Motor neuron (in vitro differentiated cells): Measurements from ENCODE around the gene SOBP. TPM values are rescaled to one million over a fixed set of nuclear protein-coding genes. Genes with fewer than 3 reads are reported as not detected.

Experiments
- ATAC-seq, 8 experiments: fragments of 200-7000 bp; cut with Tn5 transposase; replicated peaks in 6 of 8; 2 replicates each; pipeline ENCODE4 v1.8.0; 2021; ENCODE audit warnings: mild to moderate bottlenecking in 8 of 8, moderate library complexity in 8 of 8
- H3K27ac ChIP-seq, 2 donors: fragments of 250-450 bp; sonication (Bioruptor Pico); 2 replicates each; pipeline ENCODE4 v1.9.0; 2021; ENCODE audit warnings: antibody characterized with exemption in 2 of 2, mild to moderate bottlenecking in 2 of 2, moderate library complexity in 1 of 2
- H3K4me1 ChIP-seq, 2 donors: fragments of 250-450 bp; sonication (Bioruptor Pico); replicated peaks in 1 of 2; 2 replicates each; pipeline ENCODE4 v1.6.1; 2021; ENCODE audit warnings: antibody characterized with exemption in 2 of 2, mild to moderate bottlenecking in 2 of 2, moderate library complexity in 1 of 2
- H3K4me3 ChIP-seq, 5 donors: fragments of 250-450 bp; sonication (Bioruptor Pico); 2 replicates each; pipeline ENCODE4 v1.9.0; 2021; ENCODE audit warnings: antibody characterized with exemption in 5 of 5, mild to moderate bottlenecking in 5 of 5, moderate library complexity in 4 of 5
- WGBS, 10 experiments: fragments of 450-650 bp; shearing (Covaris generic); methylation state at CpG; one replicate each; pipeline ENCODE4 v1.0.0; 2022; 5-methylcytosine and 5-hydroxymethylcytosine counted together
- in situ Hi-C, 9 experiments: fragments of 400-800 bp; cut with MboI; loops; one replicate each; pipeline ENCODE4 v1.15.0; 2021; ENCODE audit warnings: low sequenced_read_pairs in 9 of 9, low pct_unique_long_range_greater_than_20kb in 2 of 9; ENCODE audit not compliant: unreplicated experiment in 9 of 9
- total RNA-seq, 8 experiments: library from RNA; unstranded; fragments of 300-600 nt; gene quantifications; 2 replicates each; pipeline versions ENCODE4 v1.2.3 to v1.2.4, GENCODE V29; 2022

Gene SOBP
- total RNA-seq, 8 experiments from 2014 or later: 1.2 to 42.5 (median 9.6) TPM

- peak in 5 of 8 experiments; percentile 24 to 60 (median 31) for ATAC-seq
- in situ Hi-C loops: loop anchor here in 2 of 9 experiments (25.0 kb wide), 1 partner anchor 147 kb away; no protein-coding TSS in a partner anchor
- peak overlapping the region; percentile 76 to 77 for H3K27ac ChIP-seq
- 34 to 80% (median 56%) methylated on average over 1 to 12 of the region's 13 CpGs; no CpG with 5 or more reads in 3 of the 10 experiments for WGBS, 10 experiments
- no peak overlapping the region for H3K4me3 ChIP-seq
- peaks cover 40 to 43% of the 10 kb centered on the region in 2 donors for H3K4me1 ChIP-seq
Measured at GRCh38 chr6:107689951-107690642, 200.2 kb downstream of the SOBP start.

GRCh38 chr6:107690643-107691061 is 200.7 kb downstream of the SOBP start:
- ATAC-seq: peak in 7 of 8 experiments; percentile 39 to 77 (median 62)
- 6 to 45% (median 30%) methylated on average over 1 to 6 of the region's 6 CpGs; no CpG with 5 or more reads in 3 of the 10 experiments for WGBS, 10 experiments
- Histone ChIP-seq H3K27ac (peak overlapping the region; percentile 76 to 77), H3K4me1 (peaks cover 40 to 43% of the 10 kb centered on the region in 2 donors), H3K4me3 (no peak overlapping the region)
- in situ Hi-C loops: loop anchor here in 2 of 9 experiments (25.0 kb wide), 1 partner anchor 147 kb away; no protein-coding TSS in a partner anchor

GRCh38 chr6:107691062-107691751 is 201.3 kb downstream of the SOBP start:
- in situ Hi-C loops: loop anchor here in 2 of 9 experiments (25.0 kb wide), 1 partner anchor 146 kb away; no protein-coding TSS in a partner anchor
- Histone ChIP-seq H3K4me3 (no peak overlapping the region), H3K4me1 (peaks cover 40 to 43% of the 10 kb centered on the region in 2 donors), H3K27ac (peak overlapping the region; percentile 76 to 77)
- ATAC-seq: peak in 7 of 8 experiments; percentile 62 to 88 (median 83)
- WGBS, 10 experiments: 0 to 33% (median 13%) methylated on average over 1 to 4 of the region's 12 CpGs; no CpG with 5 or more reads in 4 of the 10 experiments

GRCh38 chr6:107692351-107692750 is 202.4 kb downstream of the SOBP start:
- peaks cover 40 to 43% of the 10 kb centered on the region in 2 donors for H3K4me1 ChIP-seq
- no peak overlapping the region for H3K4me3 ChIP-seq
- ATAC-seq: peak in 3 of 8 experiments; percentile 9 to 22 (median 22)
- H3K27ac ChIP-seq: no peak overlapping the region
- 40 to 76% (median 68%) methylated on average over 1 to 3 of the region's 3 CpGs; no CpG with 5 or more reads in 2 of the 10 experiments for WGBS, 10 experiments
- in situ Hi-C loops: loop anchor here in 2 of 9 experiments (25.0 kb wide), 1 partner anchor 145 kb away; no protein-coding TSS in a partner anchor

GRCh38 chr6:107695061-107695720 is 205.3 kb downstream of the SOBP start:
- no peak for ATAC-seq
- no peak overlapping the region for H3K27ac ChIP-seq
- H3K4me3 ChIP-seq: no peak overlapping the region
- H3K4me1 ChIP-seq: peaks cover 26 to 30% of the 10 kb centered on the region in 2 donors
- 90 to 100% (median 92%) methylated on average over 2 of the region's 2 CpGs; no CpG with 5 or more reads in 7 of the 10 experiments for WGBS, 10 experiments
- in situ Hi-C loops: loop anchor here in 2 of 9 experiments (25.0 kb wide), 1 partner anchor 142 kb away; no protein-coding TSS in a partner anchor

- Histone ChIP-seq H3K4me1 (peaks cover 10 to 14% of the 10 kb centered on the region in 2 donors), H3K27ac (no peak overlapping the region), H3K4me3 (no peak overlapping the region)
- in situ Hi-C loops: loop anchor here in 2 of 9 experiments (25.0 kb wide), 1 partner anchor 140 kb away; no protein-coding TSS in a partner anchor
- WGBS, 10 experiments: 0 to 100% (median 71%) methylated on average over 1 to 5 of the region's 5 CpGs; no CpG with 5 or more reads in 1 of the 10 experiments
- ATAC-seq: no peak
Measured at GRCh38 chr6:107697682-107698081, 207.8 kb downstream of the SOBP start.

GRCh38 chr6:107698146-107698545 is 208.2 kb downstream of the SOBP start:
- in situ Hi-C loops: loop anchor here in 2 of 9 experiments (25.0 kb wide), 1 partner anchor 139 kb away; no protein-coding TSS in a partner anchor
- WGBS, 10 experiments: 14 to 100% (median 84%) methylated on average over 1 to 3 of the region's 4 CpGs; no CpG with 5 or more reads in 1 of the 10 experiments
- no peak for ATAC-seq
- Histone ChIP-seq H3K27ac (no peak overlapping the region), H3K4me1 (peaks cover 11 to 15% of the 10 kb centered on the region in 2 donors), H3K4me3 (no peak overlapping the region)

- no peak overlapping the region for H3K27ac ChIP-seq
- H3K4me1 ChIP-seq: peaks cover 21 to 26% of the 10 kb centered on the region in 2 donors
- 7 to 78% (median 58%) methylated on average over 2 to 7 of the region's 7 CpGs for WGBS, 10 experiments
- in situ Hi-C loops: loop anchor here in 2 of 9 experiments (25.0 kb wide), 1 partner anchor 138 kb away; no protein-coding TSS in a partner anchor
- no peak for ATAC-seq
- no peak overlapping the region for H3K4me3 ChIP-seq
Measured at GRCh38 chr6:107699254-107699653, 209.3 kb downstream of the SOBP start.

GRCh38 chr6:107699697-107700325 is 209.9 kb downstream of the SOBP start:
- ATAC-seq: no peak
- Histone ChIP-seq H3K27ac (no peak overlapping the region), H3K4me3 (no peak overlapping the region), H3K4me1 (peaks cover 26 to 32% of the 10 kb centered on the region in 2 donors)
- in situ Hi-C loops: loop anchor here in 2 of 9 experiments (25.0 kb wide), 1 partner anchor 137 kb away; no protein-coding TSS in a partner anchor
- WGBS, 10 experiments: 77 to 92% (median 84%) methylated on average over 1 to 10 of the region's 14 CpGs; no CpG with 5 or more reads in 4 of the 10 experiments

GRCh38 chr6:107703606-107704005 is 213.7 kb downstream of the SOBP start:
- in situ Hi-C loops: no loop called here
- WGBS, 10 experiments: 33 to 88% (median 70%) methylated on average over 1 to 3 of the region's 5 CpGs; no CpG with 5 or more reads in 2 of the 10 experiments
- no peak overlapping the region for H3K4me3 ChIP-seq
- peak overlapping the region in 1 of 2 donors; percentile 1 for H3K27ac ChIP-seq
- ATAC-seq: no peak
- peaks cover 28 to 31% of the 10 kb centered on the region in 2 donors for H3K4me1 ChIP-seq

GRCh38 chr6:107704347-107705013 is 214.6 kb downstream of the SOBP start:
- Histone ChIP-seq H3K4me1 (peaks cover 35 to 37% of the 10 kb centered on the region in 2 donors), H3K4me3 (no peak overlapping the region), H3K27ac (peak overlapping the region; percentile 9 to 65)
- in situ Hi-C loops: no loop called here
- 0 to 83% (median 33%) methylated on average over 1 to 8 of the region's 8 CpGs; no CpG with 5 or more reads in 1 of the 10 experiments for WGBS, 10 experiments
- peak in 6 of 8 experiments; percentile 51 to 91 (median 90) for ATAC-seq
